HepG2 (cell line): ENCODE measurements around the gene QRICH2. TPM values are rescaled to one million over a fixed set of nuclear protein-coding genes. Genes with fewer than 3 reads are reported as not detected.

Experiments used
- CCDC6 ChIP-seq: sonication (generic); formaldehyde crosslinking; IDR thresholded peaks from 2 replicates; pipeline ENCODE4 v1.8.1; 2022; ENCODE audit warnings: mild to moderate bottlenecking, missing genetic modification reagents, moderate library complexity
- CHD2 ChIP-seq: IDR thresholded peaks from 2 replicates; pipeline ENCODE4 v1.6.1; 2011; ENCODE audit warnings: low read depth, low read length, improper control_type of control experiment
- GABPB1 ChIP-seq: IDR thresholded peaks from 2 replicates; pipeline ENCODE4 v1.6.1; 2016; ENCODE audit warnings: mild to moderate bottlenecking, missing genetic modification reagents, moderate library complexity, missing compliant biosample characterization
- MTA3 ChIP-seq: sonication (generic); formaldehyde crosslinking; IDR thresholded peaks from 2 replicates; pipeline ENCODE4 v1.4.0; 2020; ENCODE audit warnings: missing genetic modification reagents
- NFYB ChIP-seq: sonication (generic); formaldehyde crosslinking; IDR thresholded peaks from 2 replicates; pipeline ENCODE4 v1.4.0; 2020; ENCODE audit warnings: missing genetic modification reagents
- PHF21A ChIP-seq: sonication (generic); formaldehyde crosslinking; IDR thresholded peaks from 2 replicates; pipeline ENCODE4 v1.5.0; 2020; ENCODE audit warnings: mild to moderate bottlenecking, missing genetic modification reagents
- POGZ ChIP-seq: sonication (generic); formaldehyde crosslinking; IDR thresholded peaks from 2 replicates; pipeline ENCODE4 v1.4.0; 2020; ENCODE audit warnings: mild to moderate bottlenecking, missing genetic modification reagents
- ZNF121 ChIP-seq: sonication (generic); formaldehyde crosslinking; IDR thresholded peaks from 2 replicates; pipeline ENCODE4 v1.5.0; 2020; ENCODE audit warnings: mild to moderate bottlenecking, missing genetic modification reagents
- ZNF224 ChIP-seq: sonication (generic); formaldehyde crosslinking; IDR thresholded peaks from 2 replicates; pipeline ENCODE4 v1.5.0; 2020; ENCODE audit warnings: mild to moderate bottlenecking, missing genetic modification reagents
- ZNF232 ChIP-seq: sonication (generic); formaldehyde crosslinking; IDR thresholded peaks from 2 replicates; pipeline ENCODE4 v1.4.0; 2020; ENCODE audit warnings: missing genetic modification reagents, borderline replicate concordance
- ZNF431 ChIP-seq: sonication (generic); formaldehyde crosslinking; IDR thresholded peaks from 2 replicates; pipeline ENCODE4 v1.9.0; 2022; ENCODE audit warnings: missing genetic modification reagents, low read depth, mild to moderate bottlenecking, borderline replicate concordance
- ZNF570 ChIP-seq: sonication (generic); formaldehyde crosslinking; IDR thresholded peaks from 2 replicates; pipeline ENCODE4 v1.4.0; 2020; ENCODE audit warnings: mild to moderate bottlenecking, missing genetic modification reagents, borderline replicate concordance
- ZNF598 ChIP-seq: sonication (generic); formaldehyde crosslinking; IDR thresholded peaks from 2 replicates; pipeline ENCODE4 v1.5.1; 2020; ENCODE audit warnings: mild to moderate bottlenecking, missing genetic modification reagents, borderline replicate concordance
- ZNF678 ChIP-seq: sonication (generic); formaldehyde crosslinking; IDR thresholded peaks from 2 replicates; pipeline ENCODE4 v1.4.0; 2020; ENCODE audit warnings: mild to moderate bottlenecking, missing genetic modification reagents
- polyA plus RNA-seq, 8 experiments: library from polyadenylated mRNA; depleted of rRNA in 3 of 8; stranded (reverse) in 7 of 8; unstranded in 1 of 8; fragments of >200 nt; fragmentation: Illumina TruSeq in 4 of 8; extraction: Trizol in 4 of 8; gene quantifications; 2 replicates each; pipeline versions ENCODE4 v1.2.1 to v1.2.3, GENCODE V29; 2011 to 2016; ENCODE audit warnings: low read depth in 4 of 8, missing spikeins in 1 of 8, mixed read lengths in 1 of 8; ENCODE audit not compliant: insufficient read depth in 1 of 8
- total RNA-seq, 5 experiments: library from RNA; depleted of rRNA; stranded (reverse); fragments of >200 nt; fragmentation: Illumina TruSeq; extraction: Trizol; gene quantifications; 2 replicates each; pipeline ENCODE4 v1.2.3, GENCODE V29; 2016; ENCODE audit warnings: low read depth in 1 of 5
- TF ChIP-seq, protein P1 (sequence below): sonication (generic); formaldehyde crosslinking; IDR thresholded peaks from 2 replicates; pipeline ENCODE4 v1.5.0; 2020; ENCODE audit warnings: mild to moderate bottlenecking, missing genetic modification reagents, borderline replicate concordance
- TF ChIP-seq, protein P2 (sequence below): sonication (generic); formaldehyde crosslinking; IDR thresholded peaks from 2 replicates; pipeline ENCODE4 v1.5.0; 2020; ENCODE audit warnings: mild to moderate bottlenecking, low read depth, missing genetic modification reagents, borderline replicate concordance
- TF ChIP-seq, protein P3 (sequence below): sonication (generic); formaldehyde crosslinking; IDR thresholded peaks from 2 replicates; pipeline ENCODE4 v1.5.0; 2020; ENCODE audit warnings: mild to moderate bottlenecking, missing genetic modification reagents, borderline replicate concordance
- TF ChIP-seq, protein P4 (sequence below): IDR thresholded peaks from 2 replicates; pipeline ENCODE4 v1.6.1; 2016; ENCODE audit warnings: missing genetic modification reagents, missing compliant biosample characterization
- TF ChIP-seq, protein P5 (sequence below): sonication (generic); formaldehyde crosslinking; IDR thresholded peaks from 2 replicates; pipeline ENCODE4 v1.4.0; 2020; ENCODE audit warnings: missing genetic modification reagents
- TF ChIP-seq, protein P6 (sequence below): sonication (generic); formaldehyde crosslinking; IDR thresholded peaks from 2 replicates; pipeline ENCODE4; 2020; ENCODE audit warnings: missing genetic modification reagents, mild to moderate bottlenecking, borderline replicate concordance

Gene QRICH2
- total and polyA plus RNA-seq, 2 of the 13 experiments (the other 11 are each of a cell fraction or from before 2014, with no cell fraction given): 3.7 to 5.7 TPM

DNA sequence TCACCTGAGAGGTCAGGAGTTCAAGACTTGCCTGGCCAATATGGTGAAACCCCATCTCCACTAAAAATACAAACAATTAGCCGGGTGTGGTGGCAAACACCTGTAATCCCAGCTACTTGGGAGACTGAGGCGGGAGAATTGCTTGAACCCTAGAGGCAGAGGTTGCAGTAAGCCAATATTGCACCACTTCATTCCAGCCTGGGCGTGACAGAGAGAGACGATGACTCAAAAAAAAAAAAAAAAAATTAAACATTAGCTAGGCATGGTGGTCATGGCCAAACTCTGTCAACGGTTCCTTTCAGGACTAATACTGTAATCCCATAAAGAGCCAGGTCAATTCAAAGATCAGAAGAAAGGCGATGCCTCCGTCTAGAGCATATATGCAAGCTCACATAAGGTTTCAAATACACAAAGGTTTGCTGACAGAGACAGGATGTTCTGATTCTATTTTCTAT, 70.2 kb downstream of the QRICH2 start (continued):
- TF ChIP-seq, protein P1, sequence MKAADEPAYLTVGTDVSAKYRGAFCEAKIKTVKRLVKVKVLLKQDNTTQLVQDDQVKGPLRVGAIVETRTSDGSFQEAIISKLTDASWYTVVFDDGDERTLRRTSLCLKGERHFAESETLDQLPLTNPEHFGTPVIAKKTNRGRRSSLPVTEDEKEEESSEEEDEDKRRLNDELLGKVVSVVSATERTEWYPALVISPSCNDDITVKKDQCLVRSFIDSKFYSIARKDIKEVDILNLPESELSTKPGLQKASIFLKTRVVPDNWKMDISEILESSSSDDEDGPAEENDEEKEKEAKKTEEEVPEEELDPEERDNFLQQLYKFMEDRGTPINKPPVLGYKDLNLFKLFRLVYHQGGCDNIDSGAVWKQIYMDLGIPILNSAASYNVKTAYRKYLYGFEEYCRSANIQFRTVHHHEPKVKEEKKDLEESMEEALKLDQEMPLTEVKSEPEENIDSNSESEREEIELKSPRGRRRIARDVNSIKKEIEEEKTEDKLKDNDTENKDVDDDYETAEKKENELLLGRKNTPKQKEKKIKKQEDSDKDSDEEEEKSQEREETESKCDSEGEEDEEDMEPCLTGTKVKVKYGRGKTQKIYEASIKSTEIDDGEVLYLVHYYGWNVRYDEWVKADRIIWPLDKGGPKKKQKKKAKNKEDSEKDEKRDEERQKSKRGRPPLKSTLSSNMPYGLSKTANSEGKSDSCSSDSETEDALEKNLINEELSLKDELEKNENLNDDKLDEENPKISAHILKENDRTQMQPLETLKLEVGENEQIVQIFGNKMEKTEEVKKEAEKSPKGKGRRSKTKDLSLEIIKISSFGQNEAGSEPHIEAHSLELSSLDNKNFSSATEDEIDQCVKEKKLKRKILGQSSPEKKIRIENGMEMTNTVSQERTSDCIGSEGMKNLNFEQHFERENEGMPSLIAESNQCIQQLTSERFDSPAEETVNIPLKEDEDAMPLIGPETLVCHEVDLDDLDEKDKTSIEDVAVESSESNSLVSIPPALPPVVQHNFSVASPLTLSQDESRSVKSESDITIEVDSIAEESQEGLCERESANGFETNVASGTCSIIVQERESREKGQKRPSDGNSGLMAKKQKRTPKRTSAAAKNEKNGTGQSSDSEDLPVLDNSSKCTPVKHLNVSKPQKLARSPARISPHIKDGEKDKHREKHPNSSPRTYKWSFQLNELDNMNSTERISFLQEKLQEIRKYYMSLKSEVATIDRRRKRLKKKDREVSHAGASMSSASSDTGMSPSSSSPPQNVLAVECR (CRISPR knock-in tag): no peak; the same call in 1 of the 2 replicates
- TF ChIP-seq, protein P2, sequence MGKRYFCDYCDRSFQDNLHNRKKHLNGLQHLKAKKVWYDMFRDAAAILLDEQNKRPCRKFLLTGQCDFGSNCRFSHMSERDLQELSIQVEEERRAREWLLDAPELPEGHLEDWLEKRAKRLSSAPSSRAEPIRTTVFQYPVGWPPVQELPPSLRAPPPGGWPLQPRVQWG (CRISPR knock-in tag): no peak
- TF ChIP-seq NFYB (CRISPR knock-in tag) (no peak), ZNF121 (CRISPR knock-in tag) (no peak), POGZ (CRISPR knock-in tag) (peak; percentile 67; the same call in 1 of the 2 replicates), ZNF570 (CRISPR knock-in tag) (no peak), ZNF431 (CRISPR knock-in tag) (no peak), ZNF224 (CRISPR knock-in tag) (no peak), CCDC6 (peak; percentile 40; the same call in 1 of the 2 replicates), ZNF598 (CRISPR knock-in tag) (no peak), CHD2 (no peak), ZNF232 (CRISPR knock-in tag) (no peak), PHF21A (CRISPR knock-in tag) (peak; percentile 59), GABPB1 (CRISPR knock-in tag) (peak; percentile 33), MTA3 (no peak), ZNF678 (CRISPR knock-in tag) (no peak)
- TF ChIP-seq, protein P3, sequence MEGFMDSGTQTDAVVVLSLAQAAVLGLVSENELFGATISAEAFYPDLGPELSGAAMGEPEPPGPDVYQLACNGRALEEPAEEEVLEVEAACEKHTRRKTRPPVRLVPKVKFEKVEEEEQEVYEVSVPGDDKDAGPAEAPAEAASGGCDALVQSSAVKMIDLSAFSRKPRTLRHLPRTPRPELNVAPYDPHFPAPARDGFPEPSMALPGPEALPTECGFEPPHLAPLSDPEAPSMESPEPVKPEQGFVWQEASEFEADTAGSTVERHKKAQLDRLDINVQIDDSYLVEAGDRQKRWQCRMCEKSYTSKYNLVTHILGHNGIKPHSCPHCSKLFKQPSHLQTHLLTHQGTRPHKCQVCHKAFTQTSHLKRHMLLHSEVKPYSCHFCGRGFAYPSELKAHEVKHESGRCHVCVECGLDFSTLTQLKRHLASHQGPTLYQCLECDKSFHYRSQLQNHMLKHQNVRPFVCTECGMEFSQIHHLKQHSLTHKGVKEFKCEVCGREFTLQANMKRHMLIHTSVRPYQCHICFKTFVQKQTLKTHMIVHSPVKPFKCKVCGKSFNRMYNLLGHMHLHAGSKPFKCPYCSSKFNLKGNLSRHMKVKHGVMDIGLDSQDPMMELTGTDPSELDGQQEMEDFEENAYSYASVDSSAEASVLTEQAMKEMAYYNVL (CRISPR knock-in tag): no peak
- TF ChIP-seq, protein P4, sequence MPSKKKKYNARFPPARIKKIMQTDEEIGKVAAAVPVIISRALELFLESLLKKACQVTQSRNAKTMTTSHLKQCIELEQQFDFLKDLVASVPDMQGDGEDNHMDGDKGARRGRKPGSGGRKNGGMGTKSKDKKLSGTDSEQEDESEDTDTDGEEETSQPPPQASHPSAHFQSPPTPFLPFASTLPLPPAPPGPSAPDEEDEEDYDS: 0 out of 2 replicates have a peak, but pooled peaks have one; percentile 31
- TF ChIP-seq, protein P5, sequence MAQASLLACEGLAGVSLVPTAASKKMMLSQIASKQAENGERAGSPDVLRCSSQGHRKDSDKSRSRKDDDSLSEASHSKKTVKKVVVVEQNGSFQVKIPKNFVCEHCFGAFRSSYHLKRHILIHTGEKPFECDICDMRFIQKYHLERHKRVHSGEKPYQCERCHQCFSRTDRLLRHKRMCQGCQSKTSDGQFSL (CRISPR knock-in tag): no peak
- TF ChIP-seq, protein P6, sequence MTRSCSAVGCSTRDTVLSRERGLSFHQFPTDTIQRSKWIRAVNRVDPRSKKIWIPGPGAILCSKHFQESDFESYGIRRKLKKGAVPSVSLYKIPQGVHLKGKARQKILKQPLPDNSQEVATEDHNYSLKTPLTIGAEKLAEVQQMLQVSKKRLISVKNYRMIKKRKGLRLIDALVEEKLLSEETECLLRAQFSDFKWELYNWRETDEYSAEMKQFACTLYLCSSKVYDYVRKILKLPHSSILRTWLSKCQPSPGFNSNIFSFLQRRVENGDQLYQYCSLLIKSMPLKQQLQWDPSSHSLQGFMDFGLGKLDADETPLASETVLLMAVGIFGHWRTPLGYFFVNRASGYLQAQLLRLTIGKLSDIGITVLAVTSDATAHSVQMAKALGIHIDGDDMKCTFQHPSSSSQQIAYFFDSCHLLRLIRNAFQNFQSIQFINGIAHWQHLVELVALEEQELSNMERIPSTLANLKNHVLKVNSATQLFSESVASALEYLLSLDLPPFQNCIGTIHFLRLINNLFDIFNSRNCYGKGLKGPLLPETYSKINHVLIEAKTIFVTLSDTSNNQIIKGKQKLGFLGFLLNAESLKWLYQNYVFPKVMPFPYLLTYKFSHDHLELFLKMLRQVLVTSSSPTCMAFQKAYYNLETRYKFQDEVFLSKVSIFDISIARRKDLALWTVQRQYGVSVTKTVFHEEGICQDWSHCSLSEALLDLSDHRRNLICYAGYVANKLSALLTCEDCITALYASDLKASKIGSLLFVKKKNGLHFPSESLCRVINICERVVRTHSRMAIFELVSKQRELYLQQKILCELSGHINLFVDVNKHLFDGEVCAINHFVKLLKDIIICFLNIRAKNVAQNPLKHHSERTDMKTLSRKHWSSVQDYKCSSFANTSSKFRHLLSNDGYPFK (CRISPR knock-in tag): no peak
